GM12891 (cell line): ENCODE measurements around the gene COG6.

Experiments used
- POLR2A ChIP-seq: IDR thresholded peaks from 2 replicates; pipeline ENCODE4 v1.6.1; 2011; ENCODE audit warnings: low read depth, low read length, control low read depth
- POLR2AphosphoS5 ChIP-seq: IDR thresholded peaks from 2 replicates; pipeline ENCODE4 v1.6.1; 2011; ENCODE audit warnings: low read depth, low read length, control low read depth
- SPI1 ChIP-seq: IDR thresholded peaks from 2 replicates; pipeline ENCODE4 v1.6.1; 2011; ENCODE audit warnings: low read depth, low read length, control low read depth

DNA sequence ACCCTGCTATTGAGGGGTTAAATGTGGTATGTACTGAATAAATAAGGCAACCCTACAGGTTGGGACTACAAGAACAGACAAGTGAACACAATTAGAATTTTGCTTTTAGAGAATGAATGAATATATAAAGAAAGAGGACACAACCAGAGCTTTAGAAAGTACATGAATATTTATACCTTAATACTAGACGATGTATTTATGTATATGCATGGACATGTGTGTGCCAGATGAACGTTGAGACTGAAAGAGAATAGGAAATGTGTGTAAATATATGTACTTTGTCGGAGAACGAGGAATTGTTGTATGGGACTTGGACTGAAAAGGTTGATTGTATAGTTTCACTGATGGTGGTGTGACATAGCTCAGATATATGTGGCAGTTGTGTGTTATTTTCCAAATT lies 9.3 kb upstream of the COG6 start:
- TF ChIP-seq POLR2AphosphoS5 (no peak), SPI1 (no peak), POLR2A (no peak)
